Panc1 (cell line): Measurements from ENCODE around the gene KIF26A. TPM values are rescaled to one million over a fixed set of nuclear protein-coding genes. Genes with fewer than 3 reads are reported as not detected.

Source experiments
- ATAC-seq: fragments of 200-7000 bp; cut with Tn5 transposase; 2 replicates; pipeline ENCODE4 v1.9.1; 2020; ENCODE audit warnings: mild to moderate bottlenecking, moderate library complexity
- BruUV-seq: library from RNA; stranded (reverse); fragments of 400-500 nt; replicated peaks from 2 replicates; lab custom pipeline; 2021; lab: Mats Ljungman, UMichigan
- CTCF ChIA-PET: fragments of 300-600 bp; sonication (Branson Sonifier 250); formaldehyde crosslinking; loops from one replicate; lab custom pipeline; 2022; ENCODE audit warnings: antibody characterized with exemption; lab: Charles Lee
- POLR2A ChIA-PET: fragments of 300-600 bp; sonication (Branson Sonifier 250); formaldehyde crosslinking; loops from one replicate; lab custom pipeline; 2022; ENCODE audit warnings: antibody characterized with exemption; lab: Charles Lee
- DNase-seq: peaks from one replicate; pipeline ENCODE4 v3.0.0-alpha.2; 2010; ENCODE audit warnings: low read depth, low spot score
- H3K27ac ChIP-seq: 2 replicates; pipeline ENCODE4 v1.5.1; 2011; ENCODE audit warnings: mild to moderate bottlenecking, low read length, inconsistent platforms
- H3K27me3 ChIP-seq: fragments of 200-500 bp; sonication (Bioruptor generic); 2 replicates; pipeline ENCODE4 v1.6.0; 2014; ENCODE audit warnings: low read length, inconsistent platforms; ENCODE audit not compliant: control insufficient read depth, insufficient read depth
- H3K36me3 ChIP-seq: fragments of 200-500 bp; sonication (Bioruptor generic); 2 replicates; pipeline ENCODE4 v1.5.1; 2014; ENCODE audit warnings: inconsistent platforms, mild to moderate bottlenecking, low read length, moderate library complexity; ENCODE audit not compliant: control insufficient read depth, insufficient read depth
- H3K4me1 ChIP-seq: 2 replicates; pipeline ENCODE4 v1.5.1; 2011; ENCODE audit warnings: inconsistent platforms, mild to moderate bottlenecking, low read length, moderate library complexity; ENCODE audit not compliant: control insufficient read depth, insufficient read depth
- H3K4me3 ChIP-seq, 2 experiments: 2 replicates each; pipeline ENCODE4 v1.5.1; 2011 to 2012; ENCODE audit warnings: low read depth in 2 of 2, low read length in 2 of 2, mild to moderate bottlenecking in 2 of 2, inconsistent platforms in 1 of 2, moderate library complexity in 1 of 2
- H3K9me3 ChIP-seq: fragments of 200-500 bp; sonication (Bioruptor generic); 2 replicates; pipeline ENCODE4 v1.5.1; 2014; ENCODE audit warnings: low read depth, mild to moderate bottlenecking, inconsistent platforms, low read length, moderate library complexity; ENCODE audit not compliant: control insufficient read depth, insufficient read depth
- CTCF ChIP-seq: fragments of 450-650 bp; IDR thresholded peaks from 2 replicates; pipeline ENCODE4 v1.5.1; 2017; ENCODE audit warnings: mild to moderate bottlenecking
- POLR2AphosphoS5 ChIP-seq: IDR thresholded peaks from 2 replicates; pipeline ENCODE4 v1.6.1; 2012; ENCODE audit warnings: mild to moderate bottlenecking, low read depth, low read length, moderate library complexity
- REST ChIP-seq, 2 experiments: IDR thresholded peaks; 2 replicates each; pipeline ENCODE4 v1.6.1; 2011 to 2012; ENCODE audit warnings: low read depth in 2 of 2, control low read depth in 1 of 2, low read length in 1 of 2, mild to moderate bottlenecking in 1 of 2, moderate library complexity in 1 of 2; ENCODE audit not compliant: insufficient read depth in 1 of 2
- SIN3A ChIP-seq: IDR thresholded peaks from 2 replicates; pipeline ENCODE4 v1.6.1; 2012; ENCODE audit warnings: low read depth, mild to moderate bottlenecking, low read length, moderate library complexity, borderline replicate concordance; ENCODE audit not compliant: insufficient read depth
- TCF7L2 ChIP-seq: IDR thresholded peaks from 2 replicates; pipeline ENCODE4 v1.6.1; 2011; ENCODE audit warnings: mild to moderate bottlenecking, low read depth, low read length, inconsistent platforms
- in situ Hi-C: cut with HindIII; loops from 2 replicates; pipeline ENCODE4 v1.10.0; 2016; ENCODE audit warnings: low sequenced_read_pairs, low pct_unique_long_range_greater_than_20kb
- intact Hi-C: fragments of 100-400 bp; cut with micrococcal nuclease; formaldehyde crosslinking; loops from one replicate; pipeline ENCODE4 v1.10.0; 2022; ENCODE audit not compliant: unreplicated experiment
- total RNA-seq: library from RNA; stranded (reverse); gene quantifications from one replicate; pipeline ENCODE4 v1.2.1, GENCODE V29; 2021; ENCODE audit not compliant: unreplicated experiment

The KIF26A gene
- total RNA-seq, 1 experiment from 2014 or later, result 4.4 TPM

- no peak for DNase-seq
- no peak for TF ChIP-seq SIN3A
- no peak for TF ChIP-seq CTCF
- ChIA-PET POLR2A (no interaction called here), CTCF (no interaction called here)
- intact Hi-C loops, result no loop called here
- Histone ChIP-seq H3K27ac (no peak overlapping the region), H3K27me3 (no peaks in the 10 kb centered on the region; the same call in 1 of the 2 replicates), H3K4me1 (no peaks in the 10 kb centered on the region), H3K36me3 (no peaks in the 10 kb centered on the region), H3K4me3 (no peak overlapping the region), H3K9me3 (no peaks in the 10 kb centered on the region)
- ATAC-seq, result no peak
- no TSS peak for BruUV-seq
- in situ Hi-C loops, result no loop called here
Observed at GRCh38 chr14:104196461-104197140, 58.2 kb downstream of the KIF26A start.

GRCh38 chr14:104197449-104198247 lies 59.3 kb downstream of the KIF26A start:
- Histone ChIP-seq H3K27me3 (no peaks in the 10 kb centered on the region; the same call in 1 of the 2 replicates), H3K9me3 (no peaks in the 10 kb centered on the region), H3K27ac (no peak overlapping the region), H3K4me1 (no peaks in the 10 kb centered on the region), H3K4me3 (no peak overlapping the region), H3K36me3 (no peaks in the 10 kb centered on the region)
- POLR2A ChIA-PET, result no interaction called here
- intact Hi-C loops (no loop called here), in situ Hi-C loops (no loop called here)
- no TSS peak for BruUV-seq
- TF ChIP-seq TCF7L2 (no peak), POLR2AphosphoS5 (no peak), REST (IDR thresholded peaks at IDR 0.05; ENCODE audit: insufficient read depth in 1 of 2, low read depth in 2 of 2, low read length in 1 of 2) (no peak), SIN3A (no peak), CTCF (no peak)
- DNase-seq, result no peak
- CTCF ChIA-PET, result no interaction called here
- no peak for ATAC-seq
